Stimulated activated naive CD8-positive, alpha-beta T cell treated with anti-CD3 and anti-CD28 coated beads, Interleukin-15, Interleukin-2, amounts not matched to agents 100 ng/mL and 50 ng/mL, for 24 hours (primary cell): ENCODE data around the gene LAMA3.
A peak's percentile ranks its signal among the peaks of the same experiment; 100 is the strongest.

Source experiments
- H3K27ac Mint-ChIP-seq: one replicate; pipeline ENCODE4 v1.8.0; 2021; ENCODE audit warnings: mild to moderate bottlenecking, mixed read lengths
- H3K27me3 Mint-ChIP-seq: one replicate; pipeline ENCODE4 v1.8.0; 2021; ENCODE audit warnings: mixed read lengths
- H3K36me3 Mint-ChIP-seq: one replicate; pipeline ENCODE4 v1.8.0; 2021; ENCODE audit warnings: low read depth, mixed read lengths
- H3K4me1 Mint-ChIP-seq: one replicate; pipeline ENCODE4 v1.8.0; 2021; ENCODE audit warnings: low read depth, mixed read lengths
- H3K4me3 Mint-ChIP-seq: one replicate; pipeline ENCODE4 v1.8.0; 2021; ENCODE audit warnings: mild to moderate bottlenecking, mixed read lengths
- H3K9me3 Mint-ChIP-seq: one replicate; pipeline ENCODE4 v1.8.0; 2021; ENCODE audit warnings: mixed read lengths

Gene LAMA3

DNA sequence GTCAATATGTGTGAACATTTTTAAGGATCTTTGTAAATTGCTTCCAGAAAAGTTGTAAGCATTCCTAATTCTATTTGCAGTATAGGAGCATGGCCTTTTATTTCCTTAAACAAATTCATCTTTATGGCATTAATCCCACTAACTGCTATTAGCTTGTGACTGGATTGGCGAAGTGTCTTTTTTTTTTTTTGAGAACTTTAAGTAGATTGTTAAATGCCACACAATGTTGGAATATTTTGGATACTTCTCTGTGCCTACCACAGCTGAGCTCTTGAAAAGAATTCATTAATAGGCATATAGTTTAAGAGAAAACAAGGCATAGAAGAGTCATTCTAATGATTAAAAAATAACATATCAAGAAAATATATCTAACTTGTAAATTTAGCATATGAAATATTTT, 129.7 kb downstream of the LAMA3 start:
- Mint-ChIP-seq H3K27me3 (no peaks in the 10 kb centered on the region), H3K4me3 (no peak overlapping the region), H3K9me3 (no peaks in the 10 kb centered on the region), H3K36me3 (no peaks in the 10 kb centered on the region), H3K27ac (no peak overlapping the region), H3K4me1 (no peaks in the 10 kb centered on the region)

DNA sequence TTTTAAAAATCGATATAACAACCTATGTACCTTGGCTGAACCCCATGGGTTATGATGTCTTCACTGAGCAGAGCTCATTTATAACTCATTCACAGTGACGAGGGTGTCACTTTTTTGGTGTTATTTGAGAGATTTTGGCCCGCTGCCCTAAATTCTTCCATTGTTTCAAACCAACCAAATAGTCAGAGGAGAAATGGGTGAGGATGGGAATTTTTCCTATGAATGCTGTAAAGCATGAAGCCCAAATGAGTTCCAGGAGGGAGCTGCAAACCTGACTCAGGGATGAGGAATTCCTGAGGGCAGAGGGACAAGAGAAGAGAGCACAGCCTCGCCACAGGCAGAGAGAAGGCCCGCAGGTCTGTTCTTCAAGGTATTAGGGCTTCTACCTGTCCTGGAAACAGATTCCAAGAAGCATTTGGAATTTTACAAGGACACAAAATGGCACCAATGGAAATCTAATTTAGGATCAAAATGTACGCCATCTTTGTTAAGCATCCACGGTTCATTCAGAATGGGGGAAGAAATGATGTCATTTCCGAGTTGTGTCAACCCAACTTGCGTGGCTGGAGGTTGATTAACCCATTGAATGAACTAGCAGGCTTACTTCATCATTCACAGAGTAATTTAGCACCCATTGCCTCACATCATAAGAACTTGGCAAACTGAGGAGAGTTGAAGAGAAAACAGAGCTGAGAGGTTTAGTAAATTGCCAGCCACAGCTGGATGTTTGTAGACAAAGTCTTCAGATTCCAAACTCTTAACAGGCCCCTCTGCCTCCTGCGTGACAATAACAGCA, 133.5 kb downstream of the LAMA3 start:
- Mint-ChIP-seq H3K4me3 (no peak overlapping the region), H3K36me3 (no peaks in the 10 kb centered on the region), H3K27me3 (no peaks in the 10 kb centered on the region), H3K27ac (no peak overlapping the region), H3K9me3 (no peaks in the 10 kb centered on the region), H3K4me1 (peaks cover 37% of the 10 kb centered on the region)

DNA sequence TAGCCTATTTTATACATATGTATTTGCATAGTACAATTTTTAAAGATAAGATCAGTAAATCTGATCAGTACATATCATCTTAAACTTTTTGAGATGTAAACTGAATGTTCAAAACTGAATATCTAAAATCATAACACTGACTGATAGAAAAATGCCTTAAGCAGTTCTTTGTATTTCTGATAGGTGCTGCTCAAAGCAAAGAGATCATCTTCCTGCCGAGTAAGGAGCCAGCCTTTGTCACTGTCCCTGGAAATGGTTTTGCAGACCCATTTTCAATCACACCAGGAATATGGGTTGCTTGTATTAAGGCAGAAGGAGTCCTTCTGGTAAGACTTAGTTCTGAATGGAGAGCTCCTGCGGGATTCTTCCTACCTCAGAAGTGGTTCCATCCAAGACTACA, 135.0 kb downstream of the LAMA3 start:
- Mint-ChIP-seq H3K27ac (no peak overlapping the region), H3K9me3 (no peaks in the 10 kb centered on the region), H3K4me3 (no peak overlapping the region), H3K4me1 (peaks cover 50% of the 10 kb centered on the region), H3K27me3 (no peaks in the 10 kb centered on the region), H3K36me3 (no peaks in the 10 kb centered on the region)

DNA sequence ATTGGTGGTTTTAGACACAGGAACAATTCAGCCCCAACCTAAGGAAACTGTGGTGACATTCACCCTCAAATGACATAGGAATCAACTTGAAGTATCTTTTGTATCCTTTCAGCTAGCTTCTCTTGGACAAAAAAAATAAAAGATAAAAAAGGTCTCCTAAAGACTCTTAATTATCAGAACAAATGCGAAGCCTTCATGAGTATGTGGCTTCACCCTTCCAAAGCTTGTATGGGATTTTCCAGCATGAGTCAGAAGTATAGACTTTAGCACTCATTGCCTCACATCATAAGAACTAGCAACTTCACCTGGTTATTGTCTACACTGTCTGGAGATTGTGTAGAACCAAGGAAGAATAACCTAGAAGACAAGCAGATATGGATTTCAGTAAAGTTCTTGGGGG, 135.4 kb downstream of the LAMA3 start:
- Mint-ChIP-seq H3K36me3 (no peaks in the 10 kb centered on the region), H3K27ac (no peak overlapping the region), H3K4me1 (peaks cover 51% of the 10 kb centered on the region), H3K9me3 (no peaks in the 10 kb centered on the region), H3K4me3 (no peak overlapping the region), H3K27me3 (no peaks in the 10 kb centered on the region)

DNA sequence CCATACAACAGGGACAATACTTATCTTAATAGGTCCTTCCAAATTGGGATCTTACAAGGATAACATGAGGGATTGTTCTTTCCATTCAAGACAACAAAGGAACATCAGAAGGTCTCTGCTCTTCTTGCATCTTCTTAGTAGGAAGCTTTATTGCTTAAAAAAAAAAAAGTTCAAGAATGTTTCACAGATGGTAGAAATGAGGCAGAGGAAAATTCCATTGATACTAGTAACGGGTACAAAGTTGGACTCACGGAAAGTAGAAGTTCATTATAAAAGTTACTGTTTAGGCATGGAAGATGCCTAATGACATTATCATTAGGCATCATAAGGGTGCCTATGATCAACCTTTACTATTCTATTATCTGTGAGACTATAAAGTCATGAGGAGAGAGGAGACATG, 136.2 kb downstream of the LAMA3 start:
- no peaks in the 10 kb centered on the region for H3K36me3 Mint-ChIP-seq
- peaks cover 51% of the 10 kb centered on the region for H3K4me1 Mint-ChIP-seq
- no peaks in the 10 kb centered on the region for H3K27me3 Mint-ChIP-seq

DNA sequence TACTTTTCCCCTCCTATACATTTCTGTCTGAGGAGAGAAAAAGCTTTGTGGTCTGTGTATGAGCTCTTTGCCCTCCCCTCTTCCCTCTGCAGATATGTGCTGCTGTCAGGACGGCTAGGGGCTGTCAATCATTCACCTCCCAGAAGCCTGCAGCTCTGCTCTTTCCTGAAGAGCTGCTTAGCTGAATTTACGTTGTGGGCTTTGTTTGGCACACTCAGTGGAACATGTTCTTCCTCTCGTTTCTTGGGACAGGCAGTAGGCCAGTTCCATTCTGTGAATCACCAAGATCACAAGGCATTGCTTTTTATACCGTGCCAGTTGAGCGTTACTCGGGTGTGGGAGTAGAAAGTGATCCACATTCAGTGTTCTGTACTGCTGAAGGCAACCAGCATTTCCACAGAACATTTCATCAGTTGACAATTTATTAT, 136.7 kb downstream of the LAMA3 start:
- peaks cover 51% of the 10 kb centered on the region for H3K4me1 Mint-ChIP-seq
- H3K27ac Mint-ChIP-seq, result peak overlapping the region; percentile 19
- no peaks in the 10 kb centered on the region for H3K36me3 Mint-ChIP-seq
- no peak overlapping the region for H3K4me3 Mint-ChIP-seq
- no peaks in the 10 kb centered on the region for H3K9me3 Mint-ChIP-seq
- no peaks in the 10 kb centered on the region for H3K27me3 Mint-ChIP-seq

More for the DNA sequence above, 136.2 kb downstream of the LAMA3 start:
- Mint-ChIP-seq H3K4me3 (no peak overlapping the region), H3K9me3 (no peaks in the 10 kb centered on the region), H3K27ac (no peak overlapping the region)

DNA sequence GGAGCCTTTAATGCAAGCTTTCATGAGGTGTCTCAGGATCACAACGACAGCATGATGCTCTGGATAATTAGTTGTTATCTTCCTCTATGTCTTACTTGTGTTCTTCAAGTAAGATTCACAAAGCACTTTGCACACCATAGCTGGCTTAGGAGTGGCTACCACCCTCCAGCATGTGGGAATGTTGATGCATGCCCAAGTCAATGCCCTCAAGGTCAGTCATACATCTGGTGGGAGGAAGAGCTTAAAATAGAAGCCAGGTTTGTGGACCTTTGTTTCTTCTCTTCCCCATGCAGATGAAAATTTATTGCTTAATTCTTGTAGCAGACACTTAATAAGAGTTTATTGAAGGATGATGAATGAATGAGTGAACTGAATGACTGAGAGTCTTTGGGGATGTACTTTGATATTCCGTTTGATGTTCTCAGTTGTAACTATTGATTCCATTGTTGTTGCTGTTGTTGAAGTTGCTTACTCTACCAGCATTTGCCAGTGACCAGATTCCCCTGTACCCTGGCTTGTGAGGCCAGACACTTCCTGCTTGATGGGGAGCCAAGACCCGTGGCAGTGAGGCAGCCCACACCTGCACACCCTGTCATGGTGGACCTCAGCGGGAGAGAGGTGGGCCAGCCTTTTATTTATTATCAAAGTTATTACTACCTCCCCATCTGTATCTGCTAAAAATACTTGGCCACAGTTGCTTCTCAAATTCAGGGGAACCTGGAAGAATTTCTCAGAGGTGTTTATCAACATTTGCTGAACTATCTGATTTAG, 137.8 kb downstream of the LAMA3 start:
- Mint-ChIP-seq H3K4me3 (no peak overlapping the region), H3K9me3 (no peaks in the 10 kb centered on the region), H3K27ac (no peak overlapping the region), H3K4me1 (peaks cover 51% of the 10 kb centered on the region), H3K36me3 (no peaks in the 10 kb centered on the region), H3K27me3 (no peaks in the 10 kb centered on the region)

DNA sequence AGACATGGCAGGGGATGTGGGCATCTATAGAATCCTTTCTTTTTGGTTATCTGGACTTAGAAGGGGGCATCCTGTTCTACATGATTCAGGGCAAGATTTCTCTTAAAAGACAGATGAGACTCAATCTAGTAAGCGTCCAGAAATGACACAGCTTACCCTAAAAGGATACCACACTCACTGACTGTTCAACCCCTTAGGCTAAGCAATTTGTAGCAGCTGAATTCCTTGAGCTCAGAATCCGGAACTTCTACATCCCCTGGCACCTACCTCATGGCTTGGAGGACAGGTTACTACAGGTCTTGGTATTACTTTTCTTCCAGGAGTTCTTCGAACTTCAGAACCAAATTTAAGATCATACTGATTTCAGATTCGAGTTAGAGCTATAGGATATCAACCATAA, 138.4 kb downstream of the LAMA3 start:
- Mint-ChIP-seq H3K36me3 (no peaks in the 10 kb centered on the region), H3K4me1 (peaks cover 51% of the 10 kb centered on the region), H3K9me3 (no peaks in the 10 kb centered on the region), H3K4me3 (no peak overlapping the region), H3K27ac (no peak overlapping the region), H3K27me3 (no peaks in the 10 kb centered on the region)

DNA sequence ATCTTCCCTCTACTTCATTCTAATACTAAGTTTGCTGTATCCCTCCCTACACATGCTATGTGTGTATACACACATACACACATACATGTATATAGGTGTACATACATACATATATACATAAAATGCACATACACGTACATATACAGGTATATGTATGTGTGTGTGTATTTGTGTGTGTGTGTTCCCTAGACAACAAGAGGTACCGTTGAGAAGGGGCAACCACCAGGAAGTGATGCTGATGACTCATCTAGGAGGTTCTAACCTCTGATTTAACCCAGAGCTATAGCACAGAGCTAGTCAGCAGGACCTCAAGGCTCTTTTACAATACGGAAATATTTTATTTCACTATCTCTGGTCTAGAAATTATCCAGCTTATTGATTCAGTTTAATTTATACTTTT, 139.2 kb downstream of the LAMA3 start:
- Mint-ChIP-seq H3K36me3 (no peaks in the 10 kb centered on the region), H3K27me3 (no peaks in the 10 kb centered on the region), H3K4me1 (peaks cover 51% of the 10 kb centered on the region), H3K27ac (peak overlapping the region; percentile 65), H3K4me3 (no peak overlapping the region), H3K9me3 (no peaks in the 10 kb centered on the region)

DNA sequence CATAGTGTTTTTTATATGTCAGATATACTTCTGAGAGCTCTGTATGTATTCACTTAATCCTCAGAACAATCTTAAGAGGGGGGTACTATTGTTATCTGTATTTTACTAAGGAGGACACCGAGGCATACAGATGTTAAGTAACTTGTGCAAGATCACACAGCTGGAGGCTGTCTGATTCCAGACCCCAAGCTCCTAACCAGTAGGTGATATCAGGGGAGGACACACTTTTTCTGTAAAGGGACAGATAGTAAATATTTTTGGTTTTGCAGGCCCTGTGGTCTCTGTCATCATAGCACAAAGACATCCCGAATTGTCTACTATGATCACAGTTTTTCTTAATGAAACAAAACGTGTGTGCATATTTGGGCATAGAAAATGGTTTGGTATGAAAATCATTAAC, 143.7 kb downstream of the LAMA3 start:
- H3K27me3 Mint-ChIP-seq, result no peaks in the 10 kb centered on the region
- H3K36me3 Mint-ChIP-seq, result no peaks in the 10 kb centered on the region
- no peak overlapping the region for H3K4me3 Mint-ChIP-seq
- H3K4me1 Mint-ChIP-seq, result peaks cover 13% of the 10 kb centered on the region
- no peaks in the 10 kb centered on the region for H3K9me3 Mint-ChIP-seq
- H3K27ac Mint-ChIP-seq, result no peak overlapping the region

DNA sequence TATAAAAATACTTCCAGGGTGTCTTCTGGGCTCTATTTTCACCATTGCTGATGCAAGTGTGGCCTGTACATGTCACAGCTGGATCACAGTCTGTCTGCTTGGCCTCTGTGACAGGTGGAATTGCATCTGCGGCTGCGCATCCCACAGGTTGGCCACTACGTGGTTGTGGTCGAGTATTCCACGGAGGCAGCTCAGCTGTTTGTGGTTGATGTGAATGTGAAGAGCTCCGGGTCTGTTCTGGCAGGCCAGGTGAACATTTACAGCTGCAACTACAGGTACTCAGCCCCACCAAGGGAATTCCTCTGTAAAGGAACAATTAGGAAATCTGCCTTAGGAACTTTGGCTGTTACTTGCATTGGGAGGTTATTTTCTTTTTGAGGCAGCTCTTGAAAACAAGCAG, 144.5 kb downstream of the LAMA3 start:
- Mint-ChIP-seq H3K4me1 (peaks cover 6% of the 10 kb centered on the region), H3K27me3 (no peaks in the 10 kb centered on the region), H3K4me3 (no peak overlapping the region), H3K36me3 (no peaks in the 10 kb centered on the region), H3K9me3 (no peaks in the 10 kb centered on the region), H3K27ac (no peak overlapping the region)

DNA sequence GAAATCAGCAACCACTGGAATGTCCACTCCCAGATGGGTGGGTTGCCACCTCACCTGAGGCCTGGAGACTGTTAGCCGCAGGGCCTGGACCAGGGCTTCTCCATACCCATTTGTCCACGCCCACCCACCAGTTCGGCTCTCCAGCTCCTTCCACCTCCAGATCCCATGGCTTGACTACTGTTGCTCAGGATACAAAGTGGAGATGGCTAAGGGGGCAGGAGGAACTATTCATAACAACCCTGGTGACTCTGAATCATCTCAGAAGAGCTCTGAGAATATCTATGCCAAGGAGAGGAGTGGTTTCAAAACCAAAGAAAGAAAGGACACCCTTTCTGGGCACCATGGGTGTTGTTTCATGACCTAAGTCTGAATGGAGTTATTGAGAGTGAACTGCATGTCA, 145.8 kb downstream of the LAMA3 start:
- H3K9me3 Mint-ChIP-seq, result no peaks in the 10 kb centered on the region
- H3K4me3 Mint-ChIP-seq, result no peak overlapping the region

DNA sequence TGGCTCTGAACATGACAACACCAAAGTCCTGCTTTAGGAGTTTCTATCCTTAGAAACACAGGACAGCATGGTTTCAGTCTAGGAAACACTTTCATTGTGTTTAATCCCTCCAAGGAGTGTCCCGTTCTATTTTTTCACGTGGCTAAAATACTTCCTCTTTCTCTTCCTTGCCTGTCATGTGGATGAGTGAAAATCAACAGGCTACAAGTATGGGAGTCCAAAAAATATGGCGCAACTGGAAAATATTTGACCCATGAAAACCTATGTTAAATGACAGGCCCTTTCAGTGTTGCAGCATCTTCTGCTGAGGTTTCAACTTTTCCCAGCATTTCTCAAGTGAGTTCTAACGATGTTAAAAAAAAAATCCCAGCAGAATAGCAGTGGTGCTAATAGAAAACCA, 146.3 kb downstream of the LAMA3 start:
- no peaks in the 10 kb centered on the region for H3K4me1 Mint-ChIP-seq
- no peak overlapping the region for H3K27ac Mint-ChIP-seq
- H3K36me3 Mint-ChIP-seq, result no peaks in the 10 kb centered on the region
- H3K27me3 Mint-ChIP-seq, result no peaks in the 10 kb centered on the region
- no peak overlapping the region for H3K4me3 Mint-ChIP-seq
- H3K9me3 Mint-ChIP-seq, result no peaks in the 10 kb centered on the region

More for the DNA sequence above, 145.8 kb downstream of the LAMA3 start:
- Mint-ChIP-seq H3K4me1 (no peaks in the 10 kb centered on the region), H3K36me3 (no peaks in the 10 kb centered on the region), H3K27me3 (no peaks in the 10 kb centered on the region), H3K27ac (no peak overlapping the region)

DNA sequence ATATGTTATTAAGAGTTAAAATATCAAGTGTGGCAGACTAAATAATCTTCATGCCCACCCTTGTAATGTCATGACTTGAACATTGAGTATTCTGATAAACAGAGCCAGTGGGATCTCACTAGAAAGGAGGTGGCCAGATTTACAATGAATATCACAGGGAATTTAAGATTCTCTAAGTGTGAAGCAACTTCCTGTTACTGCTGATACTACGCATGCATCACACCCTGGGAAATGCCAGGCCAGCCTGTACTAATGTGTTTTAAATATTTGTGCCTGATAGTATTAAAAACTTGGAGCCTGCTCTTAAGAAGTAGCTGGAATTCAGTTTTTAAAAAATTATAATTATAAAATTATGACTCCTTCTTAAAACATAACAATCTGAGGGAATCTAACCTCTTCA, 148.3 kb downstream of the LAMA3 start:
- Mint-ChIP-seq H3K4me3 (no peak overlapping the region), H3K36me3 (no peaks in the 10 kb centered on the region), H3K9me3 (no peaks in the 10 kb centered on the region), H3K27ac (no peak overlapping the region), H3K4me1 (no peaks in the 10 kb centered on the region), H3K27me3 (no peaks in the 10 kb centered on the region)

DNA sequence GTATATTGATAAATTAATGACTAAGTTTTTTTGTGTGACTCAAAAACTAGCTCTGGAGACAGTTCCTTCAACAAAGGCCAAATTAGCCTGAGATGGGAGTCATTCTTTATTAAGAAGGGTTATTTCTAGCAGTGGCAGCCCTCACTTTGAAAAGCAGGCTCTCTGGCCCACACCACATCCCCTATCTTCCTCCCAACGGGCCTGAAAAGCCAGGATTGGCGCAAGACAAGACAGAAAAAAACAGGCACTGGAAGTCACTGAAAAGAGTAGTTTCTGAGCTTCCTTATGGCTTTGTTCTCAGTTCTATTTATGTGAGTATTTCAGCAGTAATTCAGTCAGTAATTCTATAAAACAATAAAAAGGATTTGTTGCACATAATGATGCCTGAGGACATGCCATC, 149.0 kb downstream of the LAMA3 start:
- Mint-ChIP-seq H3K36me3 (no peaks in the 10 kb centered on the region), H3K9me3 (no peaks in the 10 kb centered on the region), H3K4me3 (no peak overlapping the region), H3K27me3 (no peaks in the 10 kb centered on the region), H3K4me1 (no peaks in the 10 kb centered on the region), H3K27ac (no peak overlapping the region)
